GM12801 (cell line): ENCODE measurements around the gene ACTG1.

Experiments
- TF ChIP-seq, protein P1 (sequence below): IDR thresholded peaks from one replicate; pipeline ENCODE4 v1.5.1; 2011; ENCODE audit warnings: control low read depth; ENCODE audit not compliant: insufficient read length; ENCODE audit errors: extremely low read depth

ACTG1 gene

DNA sequence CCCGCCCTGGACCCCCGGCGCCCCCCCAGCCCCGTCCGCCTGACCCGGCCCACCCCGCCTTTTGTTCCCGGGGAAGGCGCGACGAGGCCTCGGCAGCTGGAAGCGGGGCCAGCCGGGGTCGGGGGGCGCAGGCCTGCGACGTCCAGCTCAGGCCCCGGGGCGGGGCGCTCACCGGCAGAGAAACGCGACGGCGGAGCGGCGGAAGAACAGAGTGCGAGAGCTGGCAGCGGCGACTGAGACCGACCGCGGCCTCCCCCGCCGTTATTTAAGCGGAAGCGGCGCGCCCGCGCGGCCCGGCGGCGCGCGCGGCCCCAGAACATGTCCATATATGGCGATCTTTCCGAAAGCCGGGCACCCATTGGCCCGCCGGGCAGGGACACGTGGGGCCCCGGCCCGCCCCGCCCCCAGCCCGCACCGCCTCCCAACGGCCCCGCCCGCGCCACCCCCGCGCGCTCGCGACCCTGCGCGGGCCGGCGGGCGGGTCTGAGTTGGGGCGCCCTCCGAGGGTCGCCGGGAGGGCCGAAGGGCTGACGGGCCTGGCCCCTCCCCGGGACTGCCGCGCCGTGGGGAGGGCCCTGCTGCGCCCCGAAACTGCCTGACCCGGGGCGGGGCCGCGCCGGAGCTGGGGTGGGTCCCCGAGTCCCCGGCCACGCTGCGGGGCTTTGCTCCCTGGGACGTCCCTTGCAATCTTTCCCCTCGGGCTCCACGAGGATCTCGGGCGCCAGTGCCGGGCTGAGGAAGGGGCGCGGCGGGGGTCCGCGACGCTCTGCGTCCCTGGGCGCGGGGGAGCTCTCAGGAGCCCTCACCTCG is at the start of gene ACTG1:
Gene ACTG1, minus strand, starts transcription at position 238 of the 810 bp plus-strand sequence. CDS start 445 bp downstream, outside the sequence.
- TF ChIP-seq, protein P1, sequence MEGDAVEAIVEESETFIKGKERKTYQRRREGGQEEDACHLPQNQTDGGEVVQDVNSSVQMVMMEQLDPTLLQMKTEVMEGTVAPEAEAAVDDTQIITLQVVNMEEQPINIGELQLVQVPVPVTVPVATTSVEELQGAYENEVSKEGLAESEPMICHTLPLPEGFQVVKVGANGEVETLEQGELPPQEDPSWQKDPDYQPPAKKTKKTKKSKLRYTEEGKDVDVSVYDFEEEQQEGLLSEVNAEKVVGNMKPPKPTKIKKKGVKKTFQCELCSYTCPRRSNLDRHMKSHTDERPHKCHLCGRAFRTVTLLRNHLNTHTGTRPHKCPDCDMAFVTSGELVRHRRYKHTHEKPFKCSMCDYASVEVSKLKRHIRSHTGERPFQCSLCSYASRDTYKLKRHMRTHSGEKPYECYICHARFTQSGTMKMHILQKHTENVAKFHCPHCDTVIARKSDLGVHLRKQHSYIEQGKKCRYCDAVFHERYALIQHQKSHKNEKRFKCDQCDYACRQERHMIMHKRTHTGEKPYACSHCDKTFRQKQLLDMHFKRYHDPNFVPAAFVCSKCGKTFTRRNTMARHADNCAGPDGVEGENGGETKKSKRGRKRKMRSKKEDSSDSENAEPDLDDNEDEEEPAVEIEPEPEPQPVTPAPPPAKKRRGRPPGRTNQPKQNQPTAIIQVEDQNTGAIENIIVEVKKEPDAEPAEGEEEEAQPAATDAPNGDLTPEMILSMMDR: no peak

DNA sequence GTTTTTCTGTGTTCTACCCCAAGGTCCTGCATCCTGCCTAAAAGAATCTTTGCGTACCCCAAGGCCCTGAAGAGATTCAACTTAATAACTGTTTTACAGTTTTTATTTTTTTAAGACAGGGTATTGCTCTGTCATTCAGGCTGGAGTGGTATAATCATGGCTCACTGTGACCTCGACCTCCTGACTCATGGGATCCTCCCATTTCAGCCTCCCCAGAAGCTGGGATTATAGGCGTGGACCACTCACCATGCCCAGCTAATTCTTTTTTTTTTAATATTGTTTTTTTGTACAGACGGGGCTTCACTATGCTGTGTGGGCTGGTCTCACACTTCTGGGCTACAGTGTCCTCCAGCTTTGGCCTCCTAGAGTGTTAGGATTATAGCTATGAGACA is 48.9 kb upstream of the ACTG1 start:
- TF ChIP-seq, protein P1: no peak

DNA sequence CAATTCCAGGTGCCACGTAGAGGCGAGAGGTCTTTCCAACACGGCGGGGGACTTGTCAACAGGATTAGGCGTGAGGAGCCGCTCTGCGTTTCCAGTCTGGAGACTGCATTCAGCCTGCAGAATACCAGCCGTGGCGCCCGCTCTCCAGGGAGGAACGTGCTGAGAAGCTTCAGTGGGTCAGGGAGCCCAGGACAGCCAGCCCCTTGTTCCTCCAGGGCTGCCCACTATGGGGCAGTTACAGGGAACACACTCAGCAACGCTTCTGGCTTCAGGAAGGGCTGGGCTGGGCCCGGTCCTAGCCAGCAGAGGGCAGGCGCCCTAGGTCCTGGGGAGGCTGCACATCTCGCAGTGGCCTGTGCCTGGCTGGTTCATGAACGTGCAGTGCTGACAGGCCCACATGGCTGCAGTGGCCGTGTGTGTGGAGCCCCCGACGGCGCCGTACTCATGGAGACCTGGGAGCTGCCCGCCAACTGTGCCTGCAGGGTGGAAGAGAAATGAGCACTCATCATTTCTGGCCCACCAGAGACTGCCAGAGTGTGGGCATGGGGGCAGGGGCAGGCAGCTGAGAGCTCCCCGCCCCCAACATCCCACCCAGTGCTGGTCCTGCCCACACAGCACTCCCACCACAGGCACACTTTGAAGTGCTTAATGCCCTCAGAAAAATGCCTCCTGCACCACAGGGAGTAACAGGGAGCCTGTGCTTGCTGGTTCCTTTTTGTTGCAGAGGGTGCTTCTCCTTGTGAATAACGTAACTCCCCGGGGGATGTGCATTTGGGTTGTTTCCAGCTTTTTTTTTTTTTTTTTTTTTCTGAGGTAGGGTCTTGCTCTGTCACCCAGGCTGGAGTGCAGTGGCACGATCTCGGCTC is 46.6 kb upstream of the ACTG1 start:
- TF ChIP-seq, protein P1: no peak

DNA sequence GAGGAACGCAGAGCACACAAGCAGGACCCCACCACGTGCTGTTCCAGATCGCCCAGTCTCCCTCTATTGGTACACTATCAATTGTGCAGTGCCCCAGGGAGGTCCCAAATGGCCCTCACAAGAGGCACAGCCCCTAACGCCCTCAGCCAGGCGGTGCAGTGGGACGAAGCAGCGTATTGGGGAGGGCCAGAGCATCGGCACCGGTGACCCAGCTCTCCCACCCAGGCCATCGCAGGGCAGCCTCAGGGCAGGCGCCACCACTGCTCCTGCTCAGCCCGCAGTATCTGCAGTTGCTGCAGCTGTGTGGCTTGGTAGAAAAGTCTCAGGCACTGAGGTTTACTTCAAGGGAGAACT is 45.5 kb upstream of the ACTG1 start:
- TF ChIP-seq, protein P1: no peak

DNA sequence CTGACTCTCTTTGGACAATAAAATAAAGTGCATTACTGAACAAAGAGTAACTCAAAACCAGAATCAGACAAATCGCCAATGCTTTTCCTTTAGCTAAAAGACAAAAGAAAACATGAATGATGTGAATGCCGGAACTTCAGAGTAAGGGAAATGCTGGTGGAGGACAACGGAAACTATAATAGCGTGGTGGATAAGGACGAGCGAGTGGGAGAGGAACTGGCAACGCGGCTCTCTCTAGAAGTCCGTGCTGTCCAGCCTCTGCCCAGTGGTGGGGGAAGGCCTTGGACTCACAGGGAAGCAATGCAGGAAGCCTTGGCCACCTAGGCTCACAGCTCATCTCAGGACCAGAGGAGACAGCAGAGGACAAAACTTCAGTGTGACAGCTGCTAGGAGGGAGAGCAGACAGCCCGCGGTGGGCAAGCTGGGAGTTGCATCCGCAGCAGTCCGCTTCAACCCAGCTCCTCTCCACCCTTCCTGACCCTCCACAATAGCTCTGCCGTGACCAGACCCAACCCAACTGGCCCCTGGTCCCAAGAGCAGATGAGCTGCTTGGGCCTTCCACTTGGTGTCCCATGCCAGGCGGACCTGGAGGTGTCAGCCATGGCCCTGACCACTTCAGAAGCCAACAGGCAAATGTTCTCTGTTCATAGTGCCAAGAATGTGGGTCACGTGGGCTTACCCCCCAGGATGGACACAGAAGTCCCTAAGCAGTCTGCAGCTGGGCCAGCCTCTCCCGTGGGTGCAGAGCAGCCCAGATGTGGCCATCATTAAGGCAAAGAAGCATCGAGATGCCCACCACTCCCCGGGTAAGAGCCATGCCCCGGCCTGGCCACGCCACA is 44.9 kb upstream of the ACTG1 start:
- TF ChIP-seq, protein P1: no peak

DNA sequence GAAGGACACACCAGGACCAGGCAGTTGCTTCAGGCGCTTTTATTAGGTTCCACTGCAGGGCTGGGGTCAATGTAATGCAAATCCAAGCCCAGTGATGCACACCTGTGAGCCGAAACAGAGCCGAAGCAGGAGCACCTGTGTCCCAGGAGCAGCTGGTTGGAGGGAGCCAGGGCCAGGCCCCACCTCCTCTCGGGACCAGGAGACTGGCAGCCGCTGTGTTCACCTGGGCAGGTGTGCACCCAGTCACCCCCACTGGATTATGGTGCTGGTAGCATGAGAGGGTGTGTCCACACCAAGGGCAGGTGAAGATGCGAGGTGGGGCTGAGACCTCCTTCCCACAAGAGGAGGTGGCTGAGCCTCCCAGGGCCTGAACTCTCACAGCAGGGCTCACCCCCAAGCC is 44.3 kb upstream of the ACTG1 start:
- TF ChIP-seq, protein P1: no peak
